Stromal cell of bone marrow (primary cell): ENCODE measurements around the gene TACO1.

Experiments used
- DNase-seq: peaks from one replicate; pipeline ENCODE4 v3.0.0-alpha.2; 2012; ENCODE audit warnings: low read depth

Gene TACO1

DNA sequence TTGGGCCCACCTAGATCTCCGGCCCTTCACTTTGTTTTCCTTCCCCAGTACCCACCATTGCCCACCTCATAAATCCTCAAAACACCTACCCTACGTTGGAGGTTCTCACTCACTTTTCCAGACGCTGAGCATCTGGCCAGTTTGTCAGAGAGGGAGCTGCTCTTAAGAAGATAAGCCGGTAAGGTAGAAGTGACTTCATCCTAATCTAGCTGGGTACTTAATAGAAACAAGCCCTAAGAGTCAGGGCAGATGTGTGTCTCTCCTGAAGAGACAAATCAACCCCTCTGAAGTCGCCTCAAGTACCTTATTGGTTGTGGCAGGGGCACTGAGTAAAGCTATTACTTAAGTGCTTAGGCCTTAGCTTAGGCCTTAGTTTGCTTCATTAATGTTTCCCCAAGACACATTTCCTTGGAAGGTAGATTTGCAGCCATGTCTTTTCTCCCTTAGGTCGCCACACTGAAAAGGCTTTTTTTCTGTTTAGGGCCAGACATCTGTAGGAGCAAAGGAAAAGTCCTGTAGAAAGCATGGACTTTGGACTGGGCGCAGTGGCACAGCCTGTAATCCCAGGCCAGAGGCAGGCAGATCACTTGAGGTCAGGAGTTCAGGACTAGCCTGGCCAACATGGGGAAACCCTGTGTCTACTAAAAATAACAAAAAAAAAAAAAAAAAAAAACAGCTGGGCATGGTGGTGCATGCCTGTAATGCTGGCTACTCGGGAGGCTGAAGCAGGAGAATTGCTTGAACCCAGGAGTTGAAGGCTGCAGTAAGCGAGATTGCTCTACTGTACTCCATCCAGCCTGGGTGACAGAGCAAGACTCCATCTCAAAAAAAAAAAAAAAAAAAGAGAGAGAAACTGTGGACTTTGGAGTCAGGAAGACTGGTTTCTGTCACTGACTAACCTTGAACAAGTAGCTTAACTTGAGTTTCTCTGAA is 1.0 kb downstream of the TACO1 start:
- no peak for DNase-seq

DNA sequence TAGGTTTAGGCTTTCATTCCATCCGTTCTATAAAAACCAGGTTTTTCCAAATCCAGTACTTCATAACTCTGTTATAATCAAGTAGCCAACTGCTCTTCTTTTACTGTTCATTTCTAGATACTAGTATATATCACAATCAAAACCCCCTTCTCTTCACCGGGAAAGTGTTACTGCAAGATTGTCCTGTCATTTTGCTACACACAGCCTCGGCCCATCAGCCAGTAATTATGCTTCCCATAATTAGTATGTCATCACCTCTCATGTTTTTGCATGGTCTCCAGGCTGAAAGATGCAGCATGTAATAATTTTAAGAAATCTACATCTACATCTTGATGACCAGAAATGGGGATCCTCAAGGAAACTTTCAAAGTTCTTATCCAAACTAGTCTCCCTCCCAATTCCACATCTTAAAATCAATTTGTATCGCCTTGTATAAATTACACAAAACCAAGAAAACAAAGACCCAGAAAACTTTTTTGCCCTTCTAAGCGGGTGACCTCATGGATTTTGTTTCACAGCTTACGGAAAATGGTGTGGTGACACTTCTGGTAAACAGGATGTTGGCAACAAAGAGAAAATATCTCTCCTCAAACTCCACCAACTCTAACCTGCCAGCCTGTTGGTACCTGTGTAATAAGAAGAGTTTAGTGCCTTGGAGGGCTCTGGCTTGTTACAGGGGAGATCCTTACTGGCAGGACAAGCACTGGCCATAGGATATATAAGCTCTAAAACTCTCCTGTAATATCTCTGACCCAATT is 9.3 kb downstream of the TACO1 start:
- DNase-seq: no peak

DNA sequence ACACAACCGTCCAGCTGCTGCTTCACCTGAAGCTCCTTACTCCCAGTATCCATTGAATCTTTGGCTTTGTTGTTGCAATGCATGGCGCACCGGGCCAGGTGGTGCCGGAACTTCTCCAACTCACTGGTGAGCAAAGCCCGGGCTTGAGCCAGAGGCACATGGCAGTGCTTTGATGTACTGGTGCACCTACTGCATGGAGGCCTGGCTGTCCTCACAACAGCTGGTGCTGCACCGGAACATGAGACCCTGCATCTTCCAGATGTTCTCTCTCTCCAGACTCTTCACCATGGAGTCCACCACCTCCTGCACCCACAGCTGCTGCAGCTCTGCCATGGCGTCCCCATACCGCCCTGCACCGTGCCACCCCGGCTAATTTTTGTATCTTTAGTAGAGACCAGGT is 10.2 kb downstream of the TACO1 start:
- DNase-seq: no peak

- DNase-seq: no peak
Measured at GRCh38 chr17:63611354-63611753, 10.7 kb downstream of the TACO1 start.

DNA sequence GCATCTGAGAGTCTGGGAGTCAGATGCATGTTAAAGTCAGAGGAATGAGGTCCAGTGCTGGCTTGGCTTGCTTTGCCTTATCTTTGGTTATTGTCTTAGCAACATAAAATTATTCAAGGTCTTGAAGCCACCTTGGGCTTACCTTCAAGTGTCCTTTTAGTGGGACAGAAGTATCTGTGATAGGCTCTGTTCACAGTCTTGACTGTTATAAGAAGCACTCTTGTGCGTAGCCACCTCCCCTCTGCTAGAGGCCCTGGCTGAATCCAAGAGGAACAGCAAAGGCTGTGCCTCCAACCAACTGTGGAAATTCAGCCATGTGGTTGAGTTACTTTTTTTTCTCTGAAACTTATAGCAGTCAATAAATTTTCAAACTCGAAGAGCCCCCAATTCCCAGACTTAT is 13.0 kb downstream of the TACO1 start:
- no peak for DNase-seq

- no peak for DNase-seq
Measured at GRCh38 chr17:63621229-63621683, 20.6 kb downstream of the TACO1 start.

- DNase-seq: peak; percentile 100
Measured at GRCh38 chr17:63621684-63622573, 21.2 kb downstream of the TACO1 start, which contains the start of gene MAP3K3. MAP3K3 (plus strand) TSS chr17:63622417; CDS start chr17:63622760, 343 bp downstream.

DNA sequence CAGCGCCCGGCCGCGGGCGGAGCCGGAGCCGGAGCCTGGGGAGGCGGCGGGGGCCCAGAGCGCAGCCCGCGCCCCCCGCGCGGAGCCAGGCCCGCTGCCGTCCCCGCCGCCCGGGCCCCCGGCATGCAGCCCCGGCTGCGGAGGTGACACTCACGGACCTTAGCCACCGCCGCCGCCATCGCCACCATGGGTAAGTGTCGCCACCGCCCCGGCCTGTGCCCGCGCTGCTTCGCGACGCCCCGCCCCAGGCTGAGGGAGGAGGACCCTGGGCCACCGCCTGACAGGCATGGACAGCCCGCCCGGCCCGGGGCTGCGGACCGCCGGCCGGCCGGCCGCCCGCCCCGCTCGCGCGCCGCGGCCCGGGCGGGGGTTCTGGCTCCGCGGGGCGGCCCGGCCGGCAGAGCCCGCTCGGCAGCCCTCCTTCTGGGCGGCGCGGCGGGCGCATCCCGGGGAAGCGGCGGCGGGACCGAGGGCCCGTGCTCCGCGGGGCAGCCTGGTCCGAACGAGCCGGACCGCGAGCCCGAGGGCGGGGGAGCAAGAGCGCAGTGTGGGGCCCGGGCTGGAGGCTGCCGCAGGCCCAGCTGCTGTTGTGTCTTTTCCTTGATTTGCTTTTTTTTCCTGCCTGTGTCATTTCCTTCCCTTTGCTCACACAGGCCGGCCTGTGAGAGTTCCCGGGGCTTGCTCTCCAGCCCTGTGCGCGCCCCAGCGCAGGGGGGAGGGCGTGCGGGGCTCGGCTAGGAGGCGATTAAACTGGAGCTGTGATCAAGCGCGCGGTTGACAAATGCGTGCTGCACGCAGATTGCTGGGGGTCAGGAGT is 22.1 kb downstream of the TACO1 start:
- DNase-seq: no peak

DNA sequence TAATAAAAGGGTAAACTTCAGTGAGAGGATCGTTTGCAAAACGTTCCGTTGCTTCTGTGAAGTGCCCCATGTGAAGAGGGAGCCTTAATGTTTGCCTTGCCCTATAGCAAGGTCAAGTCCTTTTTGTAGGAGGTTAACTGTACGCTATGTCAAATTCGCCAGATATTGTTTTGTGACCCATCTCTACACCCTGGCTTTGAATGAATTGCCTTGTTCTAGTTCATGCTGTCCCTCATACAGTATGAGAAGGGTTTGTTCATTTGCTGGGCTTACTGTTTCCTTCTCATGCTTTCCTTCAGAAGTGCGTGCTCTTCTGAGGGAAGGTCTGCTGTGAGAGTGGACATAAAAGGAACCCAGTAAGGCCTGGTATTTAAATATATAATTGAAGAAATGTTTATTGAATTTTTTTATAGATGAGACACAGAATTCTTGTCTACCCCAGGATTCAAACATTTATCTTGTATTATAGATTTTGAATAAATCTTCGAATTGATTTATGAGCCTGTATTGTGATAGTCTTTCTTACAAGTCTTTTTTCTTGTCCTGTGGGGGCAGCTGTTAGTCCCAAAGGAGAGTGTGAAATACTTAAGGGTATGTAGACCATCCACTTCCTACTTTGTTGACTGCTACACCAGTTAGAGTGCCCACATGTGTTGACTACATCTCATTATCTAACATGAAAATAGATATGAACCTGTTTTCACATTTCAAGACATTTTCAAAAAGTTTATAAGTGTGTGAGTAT is 23.3 kb downstream of the TACO1 start:
- DNase-seq: no peak

- no peak for DNase-seq
Measured at GRCh38 chr17:63624531-63624880, 23.8 kb downstream of the TACO1 start.

GRCh38 chr17:63626551-63627180 is 26.0 kb downstream of the TACO1 start:
- no peak for DNase-seq

- DNase-seq: no peak
Measured at GRCh38 chr17:63629627-63630026, 28.9 kb downstream of the TACO1 start.

DNA sequence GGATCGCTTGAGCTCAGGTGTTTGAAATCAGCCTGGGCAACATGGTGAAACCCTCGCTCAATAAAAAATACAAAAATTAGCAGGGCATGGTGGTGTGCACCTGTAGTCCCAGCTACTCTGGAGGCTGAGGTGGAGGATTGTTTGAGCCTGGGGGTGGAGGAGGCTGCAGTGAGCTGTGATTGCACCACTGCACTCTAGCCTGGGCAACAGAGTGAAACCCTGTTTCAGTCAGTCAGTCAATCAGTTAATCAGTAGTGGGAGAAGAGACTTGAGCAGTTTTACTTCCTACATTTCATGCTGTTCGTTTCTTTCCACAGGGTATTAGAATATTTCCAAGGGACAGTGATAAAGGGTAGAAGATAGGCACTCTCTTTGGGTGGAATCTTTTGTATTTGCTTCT is 30.4 kb downstream of the TACO1 start:
- no peak for DNase-seq

GRCh38 chr17:63631626-63632025 is 30.9 kb downstream of the TACO1 start:
- no peak for DNase-seq

- no peak for DNase-seq
Measured at GRCh38 chr17:63633742-63634141, 33.0 kb downstream of the TACO1 start.

DNA sequence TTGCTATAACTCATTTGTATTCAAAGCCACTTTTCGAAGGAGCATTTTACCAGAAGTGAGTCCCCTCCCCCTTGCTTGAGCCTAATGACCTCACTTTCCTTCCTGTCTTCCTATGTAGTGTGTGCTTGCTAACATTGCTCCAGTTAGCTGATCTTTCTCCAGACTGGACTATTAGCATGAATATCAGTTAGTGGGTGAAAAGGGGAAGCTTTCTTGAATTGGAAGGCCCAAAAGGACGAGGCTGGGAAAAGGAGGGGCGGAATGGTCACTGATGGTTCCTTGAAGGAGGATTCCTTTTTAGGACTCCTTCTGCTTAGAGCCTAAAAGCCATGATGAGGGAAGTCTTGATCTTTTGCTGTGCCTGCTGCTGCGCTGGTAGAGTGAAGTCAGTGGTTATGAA is 33.5 kb downstream of the TACO1 start:
- no peak for DNase-seq

- DNase-seq: no peak
Measured at GRCh38 chr17:63634816-63635215, 34.1 kb downstream of the TACO1 start.

- DNase-seq: no peak
Measured at GRCh38 chr17:63635290-63635689, 34.6 kb downstream of the TACO1 start.

GRCh38 chr17:63635787-63636186 is 35.1 kb downstream of the TACO1 start:
- DNase-seq: no peak

DNA sequence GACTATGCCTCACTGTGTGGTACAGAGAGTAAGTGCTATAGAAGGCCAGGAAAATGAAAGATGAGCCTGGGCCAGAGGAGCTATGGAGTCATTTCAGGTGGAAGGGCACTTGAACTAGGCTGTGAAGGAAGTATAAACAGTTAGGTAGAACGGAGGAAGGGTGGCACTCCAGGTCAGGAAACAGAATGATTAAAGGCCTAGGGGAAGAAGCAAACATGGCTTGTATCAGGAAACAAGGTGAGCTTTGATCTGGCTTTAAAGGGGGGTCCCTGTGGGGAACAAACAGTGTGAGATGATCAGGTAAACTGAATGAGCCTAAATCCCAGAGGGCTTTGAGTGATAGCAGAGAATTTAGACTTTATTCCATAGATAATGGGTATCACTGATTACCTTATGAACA is 38.4 kb downstream of the TACO1 start:
- DNase-seq: no peak
